OCI-LY1 (cell line): ENCODE data around the gene SLC39A6.

Source experiments
- H2AFZ ChIP-seq: fragments of 200-600 bp; sonication (generic), shearing (Covaris generic); 2 replicates; pipeline ENCODE4 v1.6.0; 2014; ENCODE audit warnings: antibody characterized with exemption, mild to moderate bottlenecking, low read length
- H3F3A ChIP-seq: fragments of 200-600 bp; sonication (generic), shearing (Covaris generic); 2 replicates; pipeline ENCODE4 v1.6.0; 2014; ENCODE audit warnings: mild to moderate bottlenecking, antibody characterized with exemption, low read length, moderate library complexity; ENCODE audit not compliant: insufficient read depth
- H3K27ac ChIP-seq: fragments of 200-600 bp; sonication (generic); 2 replicates; pipeline ENCODE4 v1.5.1; 2014; ENCODE audit warnings: low read length, mixed run types, mild to moderate bottlenecking, low read depth; ENCODE audit not compliant: poor library complexity, severe bottlenecking
- H3K27me3 ChIP-seq: fragments of 200-600 bp; sonication (generic); 2 replicates; pipeline ENCODE4 v1.6.0; 2014; ENCODE audit warnings: antibody characterized with exemption, mild to moderate bottlenecking, low read length, moderate library complexity; ENCODE audit not compliant: insufficient read depth
- H3K36me3 ChIP-seq: fragments of 200-600 bp; sonication (generic); 2 replicates; pipeline ENCODE4 v1.6.1; 2014; ENCODE audit warnings: mild to moderate bottlenecking, antibody characterized with exemption, low read length, moderate library complexity, mixed read lengths; ENCODE audit not compliant: insufficient read depth
- H3K4me1 ChIP-seq: fragments of 200-600 bp; sonication (generic); 2 replicates; pipeline ENCODE4 v1.5.1; 2014; ENCODE audit warnings: mild to moderate bottlenecking, low read length, moderate library complexity; ENCODE audit not compliant: insufficient read depth, severe bottlenecking
- H3K4me2 ChIP-seq: fragments of 200-600 bp; sonication (generic), shearing (Covaris generic); 2 replicates; pipeline ENCODE4 v1.6.1; 2014; ENCODE audit warnings: low read length
- H3K4me3 ChIP-seq: fragments of 200-600 bp; sonication (generic); 2 replicates; pipeline ENCODE4 v1.5.1; 2014; ENCODE audit warnings: low read length, low read depth, mild to moderate bottlenecking, mixed read lengths; ENCODE audit not compliant: poor library complexity, severe bottlenecking
- H3K79me2 ChIP-seq: fragments of 200-600 bp; shearing (Covaris generic); 2 replicates; pipeline ENCODE4 v1.6.1; 2016; ENCODE audit warnings: mixed run types, low read length, mixed read lengths; ENCODE audit not compliant: insufficient read depth
- H3K9ac ChIP-seq: fragments of 200-600 bp; sonication (generic), shearing (Covaris generic); 2 replicates; pipeline ENCODE4 v1.6.1; 2014; ENCODE audit warnings: mild to moderate bottlenecking, low read length, mixed read lengths
- H3K9me2 ChIP-seq: fragments of 200-600 bp; sonication (generic), shearing (Covaris generic); 2 replicates; pipeline ENCODE4 v1.6.1; 2014; ENCODE audit warnings: low read depth, mild to moderate bottlenecking, low read length, mixed read lengths
- H3K9me3 ChIP-seq: fragments of 200-600 bp; shearing (Covaris generic); 2 replicates; pipeline ENCODE4 v1.6.1; 2014; ENCODE audit warnings: low read length, mixed read lengths
- H4K20me1 ChIP-seq: fragments of 200-600 bp; sonication (generic), shearing (Covaris generic); 2 replicates; pipeline ENCODE4 v1.6.0; 2016; ENCODE audit warnings: mild to moderate bottlenecking, low read length; ENCODE audit not compliant: insufficient read depth
- EZH2 ChIP-seq: fragments of 200-600 bp; sonication (generic), shearing (Covaris generic); IDR thresholded peaks from 2 replicates; pipeline ENCODE4 v1.8.0; 2017; ENCODE audit warnings: borderline replicate concordance, mixed run types, mild to moderate bottlenecking, antibody characterized with exemption, low read length, moderate library complexity, mixed read lengths
- TF ChIP-seq, protein P1 (sequence below): fragments of 200-600 bp; sonication (generic), shearing (Covaris generic); IDR thresholded peaks from 2 replicates; pipeline ENCODE4 v1.5.1; 2017; ENCODE audit warnings: mild to moderate bottlenecking, antibody characterized with exemption, low read length, moderate library complexity, mixed read lengths

The SLC39A6 gene

DNA sequence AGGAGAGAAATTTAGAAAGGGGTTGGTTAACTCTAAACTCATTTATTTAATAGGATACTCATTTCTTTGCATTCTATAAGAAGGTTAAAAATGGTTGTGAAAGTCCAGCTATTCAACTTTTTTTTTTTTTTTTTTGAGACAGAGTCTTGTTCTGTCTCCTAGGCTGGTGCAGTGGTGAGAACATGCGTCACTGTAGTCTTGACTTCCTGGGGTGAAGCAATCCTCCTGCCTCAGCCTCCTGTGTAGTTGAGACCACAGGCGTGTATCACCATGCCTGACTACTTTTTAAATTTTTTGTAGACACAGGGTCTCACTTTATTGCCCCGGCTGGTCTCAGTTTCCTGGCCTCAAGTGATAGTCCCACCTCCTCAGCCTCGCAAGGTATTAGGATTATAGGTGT, 12.4 kb upstream of the SLC39A6 start:
- Histone ChIP-seq H3K4me2 (no peak overlapping the region), H3K79me2 (no peaks in the 10 kb centered on the region), H3K9me3 (no peaks in the 10 kb centered on the region), H3K27ac (no peak overlapping the region), H2AFZ (no peak overlapping the region), H3K9me2 (no peaks in the 10 kb centered on the region), H3K9ac (no peak overlapping the region), H4K20me1 (no peaks in the 10 kb centered on the region), H3F3A (no peaks in the 10 kb centered on the region; the same call in 1 of the 2 replicates), H3K4me1 (no peaks in the 10 kb centered on the region), H3K4me3 (no peak overlapping the region), H3K36me3 (peaks cover 85% of the 10 kb centered on the region), H3K27me3 (no peaks in the 10 kb centered on the region)
- no peak for TF ChIP-seq EZH2
- TF ChIP-seq, protein P1, sequence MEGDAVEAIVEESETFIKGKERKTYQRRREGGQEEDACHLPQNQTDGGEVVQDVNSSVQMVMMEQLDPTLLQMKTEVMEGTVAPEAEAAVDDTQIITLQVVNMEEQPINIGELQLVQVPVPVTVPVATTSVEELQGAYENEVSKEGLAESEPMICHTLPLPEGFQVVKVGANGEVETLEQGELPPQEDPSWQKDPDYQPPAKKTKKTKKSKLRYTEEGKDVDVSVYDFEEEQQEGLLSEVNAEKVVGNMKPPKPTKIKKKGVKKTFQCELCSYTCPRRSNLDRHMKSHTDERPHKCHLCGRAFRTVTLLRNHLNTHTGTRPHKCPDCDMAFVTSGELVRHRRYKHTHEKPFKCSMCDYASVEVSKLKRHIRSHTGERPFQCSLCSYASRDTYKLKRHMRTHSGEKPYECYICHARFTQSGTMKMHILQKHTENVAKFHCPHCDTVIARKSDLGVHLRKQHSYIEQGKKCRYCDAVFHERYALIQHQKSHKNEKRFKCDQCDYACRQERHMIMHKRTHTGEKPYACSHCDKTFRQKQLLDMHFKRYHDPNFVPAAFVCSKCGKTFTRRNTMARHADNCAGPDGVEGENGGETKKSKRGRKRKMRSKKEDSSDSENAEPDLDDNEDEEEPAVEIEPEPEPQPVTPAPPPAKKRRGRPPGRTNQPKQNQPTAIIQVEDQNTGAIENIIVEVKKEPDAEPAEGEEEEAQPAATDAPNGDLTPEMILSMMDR, result no peak

DNA sequence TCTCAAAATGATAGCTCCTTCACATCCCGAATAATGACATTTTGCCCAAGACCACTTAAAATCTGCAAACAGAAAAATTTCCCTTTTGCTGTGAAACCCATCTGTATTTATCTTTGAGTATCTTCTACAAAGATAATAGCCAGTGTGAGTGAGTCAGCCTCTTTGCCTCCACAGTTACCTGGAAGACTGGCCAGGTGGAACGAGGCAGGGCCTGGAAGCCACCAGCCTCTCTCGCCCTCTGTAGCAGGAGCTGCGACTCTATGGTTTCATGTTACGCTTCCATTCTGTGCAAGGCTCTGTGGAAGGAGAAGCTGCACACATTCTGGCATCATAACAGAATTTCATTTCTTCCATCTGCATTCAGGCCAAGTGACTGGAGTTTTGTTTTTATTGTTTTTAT, 10.1 kb upstream of the SLC39A6 start:
- no peak overlapping the region for H3K4me2 ChIP-seq
- H3K4me1 ChIP-seq, result no peaks in the 10 kb centered on the region
- H3K27me3 ChIP-seq, result no peaks in the 10 kb centered on the region
- TF ChIP-seq EZH2, result no peak
- TF ChIP-seq, protein P1, result no peak
- no peaks in the 10 kb centered on the region for H3K9me3 ChIP-seq
- H4K20me1 ChIP-seq, result no peaks in the 10 kb centered on the region
- no peaks in the 10 kb centered on the region; the same call in 1 of the 2 replicates for H3F3A ChIP-seq
- H3K79me2 ChIP-seq, result no peaks in the 10 kb centered on the region
- H3K4me3 ChIP-seq, result no peak overlapping the region
- no peaks in the 10 kb centered on the region for H3K9me2 ChIP-seq
- no peak overlapping the region for H3K27ac ChIP-seq
- no peak overlapping the region for H2AFZ ChIP-seq
- H3K9ac ChIP-seq, result no peak overlapping the region
- peaks cover 74% of the 10 kb centered on the region for H3K36me3 ChIP-seq

DNA sequence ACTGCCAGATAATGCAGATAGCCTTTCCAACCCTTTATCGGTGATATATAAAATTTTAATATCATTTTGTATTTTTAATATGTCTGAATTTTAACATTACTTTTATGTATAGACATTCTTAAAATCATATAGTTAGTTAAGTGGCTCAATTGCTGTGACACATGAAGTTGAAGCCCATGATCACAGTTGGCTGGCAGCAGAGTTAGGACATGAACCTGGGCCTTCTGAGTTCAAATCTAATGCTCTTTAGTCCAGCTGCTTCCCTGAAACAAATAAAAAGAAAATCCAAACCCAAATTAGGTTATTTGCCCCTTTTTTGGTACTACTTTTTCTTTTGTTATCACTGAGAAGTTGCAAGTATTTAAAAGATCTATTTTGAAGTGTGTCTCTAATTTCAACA, 6.1 kb upstream of the SLC39A6 start:
- H3K79me2 ChIP-seq, result peaks cover 32% of the 10 kb centered on the region
- H3K9ac ChIP-seq, result no peak overlapping the region
- no peaks in the 10 kb centered on the region for H3K27me3 ChIP-seq
- no peaks in the 10 kb centered on the region for H3K9me3 ChIP-seq
- no peaks in the 10 kb centered on the region for H3K9me2 ChIP-seq
- no peak overlapping the region for H3K4me3 ChIP-seq
- H4K20me1 ChIP-seq, result no peaks in the 10 kb centered on the region
- H2AFZ ChIP-seq, result no peak overlapping the region
- peaks cover 52% of the 10 kb centered on the region for H3K36me3 ChIP-seq
- TF ChIP-seq, protein P1, result no peak
- no peak for TF ChIP-seq EZH2
- no peak overlapping the region for H3K4me2 ChIP-seq
- no peak overlapping the region for H3K27ac ChIP-seq
- peaks cover 20% of the 10 kb centered on the region for H3K4me1 ChIP-seq
- no peaks in the 10 kb centered on the region; the same call in 1 of the 2 replicates for H3F3A ChIP-seq
